ENCODE results near the gene MDP1.

MDP1 gene

DNA sequence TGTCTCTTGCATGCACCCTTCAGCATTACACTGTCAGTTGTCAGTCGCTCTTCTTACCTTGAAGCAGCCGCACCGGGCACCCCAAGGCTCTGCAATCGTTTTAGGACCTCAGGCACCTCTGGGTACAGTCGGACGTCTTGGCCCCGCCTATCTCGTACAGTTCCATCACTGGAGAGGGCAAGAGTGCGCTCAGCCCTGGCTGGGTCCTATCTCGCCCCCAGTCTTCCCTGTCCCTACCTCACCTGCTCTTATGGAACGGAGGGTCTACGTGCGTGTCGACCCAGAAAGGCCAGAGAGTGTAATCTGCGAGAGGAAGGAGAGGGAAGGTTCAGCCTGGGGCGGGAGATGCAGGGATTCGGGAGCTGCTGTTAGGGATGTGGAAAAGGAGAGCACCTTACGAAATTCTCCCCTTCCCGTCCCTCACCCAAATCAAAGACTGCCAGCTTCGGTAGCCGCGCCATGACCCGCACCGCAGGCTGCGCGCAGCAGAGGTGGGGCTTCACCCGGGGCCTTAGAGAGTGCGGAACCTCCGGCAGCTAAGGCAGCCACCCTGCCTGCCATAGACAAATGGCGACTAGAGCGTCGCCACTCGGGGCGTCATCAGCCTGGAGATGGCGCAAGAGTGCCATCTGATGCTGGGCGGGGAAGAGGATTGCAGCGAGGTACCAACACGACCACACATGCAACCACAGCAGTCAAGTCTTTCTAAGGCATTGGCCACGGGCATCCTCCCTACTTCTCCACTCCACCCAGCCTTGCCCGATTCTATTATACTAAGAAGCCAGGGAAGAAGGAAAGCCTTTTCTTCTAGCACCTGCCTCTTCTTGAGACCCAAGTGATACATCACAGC, at the start of gene MDP1:
TSS of gene MDP1 (minus strand) at position 572 of the 850 bp plus-strand sequence. CDS start at position 461, 111 bp downstream.
- peaks cover 4% of the 10 kb centered on the region; the same call in 1 of the 2 replicates for H3K4me1 ChIP-seq (ENCODE audit: insufficient read depth, low read length)
- H3K9me3 ChIP-seq (ENCODE audit: control insufficient read depth, insufficient read depth, low read length), result no peaks in the 10 kb centered on the region
- peak within 1 kb of the TSS; percentile 93 for H3K9ac ChIP-seq (ENCODE audit: low read depth, low read length)
- H3K36me3 ChIP-seq (ENCODE audit: insufficient read depth, low read length), result peaks cover 1% of the 10 kb centered on the region; the same call in 1 of the 2 replicates

DNA sequence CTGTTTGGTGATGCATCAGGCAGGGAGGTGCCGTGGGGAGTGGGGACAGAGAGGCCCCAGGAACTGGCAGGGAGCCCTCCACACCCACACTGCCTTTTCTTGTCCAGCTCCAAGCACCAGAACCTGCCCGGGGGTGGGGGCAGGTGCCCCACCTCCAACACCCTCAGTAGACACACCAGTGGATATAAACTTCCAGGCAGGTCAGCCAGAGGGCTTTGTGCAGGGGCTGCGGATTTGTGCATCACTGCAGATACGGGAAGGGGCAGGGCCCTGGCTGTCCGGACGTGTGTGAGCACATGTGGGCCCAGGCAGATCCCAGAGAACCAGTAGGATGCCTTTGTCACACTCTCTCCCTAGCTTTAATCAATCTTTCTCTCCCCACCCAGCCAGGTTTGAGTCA, 48.4 kb upstream of the MDP1 start:
- H3K36me3 ChIP-seq (ENCODE audit: insufficient read depth, low read length), result no peaks in the 10 kb centered on the region
- no peaks in the 10 kb centered on the region for H3K9me3 ChIP-seq (ENCODE audit: control insufficient read depth, insufficient read depth, low read length)
- H3K4me1 ChIP-seq (ENCODE audit: insufficient read depth, low read length), result 0 out of 2 replicates have a peak, but pooled peaks cover 6% of the 10 kb centered on the region
- H3K9ac ChIP-seq (ENCODE audit: low read depth, low read length), result no peak overlapping the region

DNA sequence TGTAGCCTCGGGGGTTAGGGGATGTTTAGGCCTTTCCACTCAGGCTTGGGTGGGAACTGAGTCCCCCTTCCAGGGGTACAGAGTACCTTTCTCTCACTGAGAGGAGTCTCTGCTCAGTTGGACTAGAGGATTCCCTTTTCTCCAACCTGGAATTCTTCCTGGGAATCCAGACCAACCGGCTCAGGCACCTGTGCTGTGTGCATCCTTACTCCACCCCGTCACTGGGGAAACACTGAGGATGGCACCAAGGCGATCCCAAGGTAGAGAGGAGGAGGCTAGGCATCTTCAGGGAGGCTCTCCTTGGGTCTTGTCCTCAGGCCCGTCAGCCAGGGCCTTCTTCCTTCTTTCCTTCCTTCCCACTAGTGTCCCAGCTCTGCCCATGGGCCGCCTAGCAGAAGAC, 48.0 kb upstream of the MDP1 start:
- Histone ChIP-seq H3K36me3 (ENCODE audit: insufficient read depth, low read length) (no peaks in the 10 kb centered on the region), H3K9ac (ENCODE audit: low read depth, low read length) (no peak overlapping the region), H3K4me1 (ENCODE audit: insufficient read depth, low read length) (0 out of 2 replicates have a peak, but pooled peaks cover 6% of the 10 kb centered on the region), H3K9me3 (ENCODE audit: control insufficient read depth, insufficient read depth, low read length) (no peaks in the 10 kb centered on the region)

DNA sequence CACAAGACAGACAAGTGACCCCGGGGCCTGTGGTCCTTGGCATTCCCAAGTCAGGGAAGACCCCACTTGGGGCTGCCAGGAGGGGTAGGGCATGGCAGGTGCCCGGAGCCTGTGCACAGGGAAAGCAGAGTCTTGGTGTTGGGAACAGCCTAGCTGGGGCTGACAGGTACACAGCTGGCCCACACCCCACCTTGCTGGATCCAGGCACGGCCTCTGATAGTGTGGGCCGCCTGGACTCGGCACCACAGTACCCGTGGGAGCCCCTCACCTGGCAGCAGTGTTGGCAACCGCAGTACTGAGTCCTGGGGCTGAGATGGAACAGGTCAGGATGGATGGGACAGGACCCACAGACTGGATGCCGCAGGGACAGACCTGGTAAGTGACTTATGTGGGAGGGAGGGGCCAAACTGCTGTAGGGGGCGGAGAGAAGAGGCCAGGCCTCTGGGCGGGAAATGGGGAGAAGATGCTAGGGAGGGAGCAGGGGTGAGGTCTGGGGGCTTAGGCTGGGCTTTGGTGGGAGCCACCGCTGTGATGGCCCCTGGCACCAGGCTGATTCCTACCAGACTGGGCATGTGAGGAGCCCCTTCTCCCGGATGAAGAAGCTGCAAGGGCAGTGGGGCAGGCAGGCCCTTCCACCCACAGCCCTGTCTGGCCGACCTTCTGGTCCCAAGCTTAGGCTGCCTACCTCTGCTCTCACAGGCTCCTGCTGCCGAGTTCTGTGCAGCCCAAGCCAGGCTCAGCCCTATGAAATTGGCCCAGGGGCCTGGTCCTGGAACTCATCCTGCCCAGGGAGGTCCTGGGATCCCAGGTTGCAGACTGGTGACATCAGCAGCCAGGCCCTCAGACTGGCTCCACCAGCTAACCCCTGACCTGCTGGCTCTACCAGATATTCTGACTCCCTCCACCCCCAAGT, 47.2 kb upstream of the MDP1 start, which contains the start of gene TGM1:
TSS of gene TGM1 (minus strand) at position 357 of the 913 bp plus-strand sequence. CDS start 825 bp downstream, outside the sequence.
- no peaks in the 10 kb centered on the region for H3K9me3 ChIP-seq (ENCODE audit: control insufficient read depth, insufficient read depth, low read length)
- H3K9ac ChIP-seq (ENCODE audit: low read depth, low read length), result no peak within 1 kb of the TSS
- H3K4me1 ChIP-seq (ENCODE audit: insufficient read depth, low read length), result 0 out of 2 replicates have a peak, but pooled peaks cover 6% of the 10 kb centered on the region
- no peaks in the 10 kb centered on the region for H3K36me3 ChIP-seq (ENCODE audit: insufficient read depth, low read length)

DNA sequence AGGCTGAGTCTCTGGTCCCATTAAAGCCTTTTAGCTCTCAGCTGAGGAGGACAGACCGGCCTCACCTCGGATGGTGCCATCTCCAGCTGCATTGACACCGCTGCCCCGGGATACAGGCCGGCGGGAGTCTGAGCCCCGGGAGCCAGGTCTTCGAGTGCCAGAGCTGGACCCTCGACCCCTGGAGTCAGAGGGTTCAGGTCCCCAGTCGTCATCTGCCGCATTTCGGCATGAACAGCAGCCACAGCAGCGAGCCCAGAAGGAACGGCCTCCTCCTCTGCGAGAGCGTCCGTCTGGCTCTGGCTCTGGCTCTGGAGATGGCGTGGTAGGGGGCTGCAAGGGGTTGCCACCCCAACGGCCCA, 46.1 kb upstream of the MDP1 start:
- H3K9me3 ChIP-seq (ENCODE audit: control insufficient read depth, insufficient read depth, low read length), result no peaks in the 10 kb centered on the region
- 0 out of 2 replicates have a peak, but pooled peaks cover 6% of the 10 kb centered on the region for H3K4me1 ChIP-seq (ENCODE audit: insufficient read depth, low read length)
- no peak overlapping the region for H3K9ac ChIP-seq (ENCODE audit: low read depth, low read length)
- no peaks in the 10 kb centered on the region for H3K36me3 ChIP-seq (ENCODE audit: insufficient read depth, low read length)

DNA sequence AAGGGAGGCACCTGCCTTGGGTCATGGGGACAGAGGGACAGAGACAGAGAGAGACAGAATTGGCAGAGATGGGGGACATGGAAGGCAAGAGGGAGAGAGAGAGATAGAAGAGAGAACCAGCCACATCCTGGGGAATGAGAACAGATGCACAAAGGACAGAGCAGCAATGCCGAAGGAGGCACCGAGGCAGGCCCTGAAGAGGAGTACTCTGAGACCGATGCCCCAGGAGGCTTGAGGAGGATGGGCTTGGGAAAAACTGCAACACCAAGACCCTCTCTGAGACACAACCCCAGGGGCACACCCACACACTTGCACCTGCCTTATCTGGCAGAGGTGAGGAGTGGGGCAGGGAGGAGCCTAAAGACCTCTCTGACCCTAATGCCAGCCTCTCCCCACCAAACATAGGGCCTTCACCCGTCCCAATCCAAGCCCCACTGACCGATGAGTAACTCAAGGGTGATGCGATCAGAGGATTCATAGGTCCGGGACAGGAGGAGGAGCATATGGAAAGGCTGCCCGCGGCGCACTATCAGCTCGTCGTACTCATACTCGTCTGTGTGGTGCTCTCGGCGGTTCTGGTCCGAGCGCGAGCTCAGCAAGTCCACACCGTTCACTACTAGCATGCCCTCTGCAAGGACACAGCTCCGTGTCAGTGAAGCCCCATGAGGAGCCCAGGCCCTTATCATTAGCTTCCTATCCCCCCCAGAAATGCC, 45.5 kb upstream of the MDP1 start:
- no peak overlapping the region for H3K9ac ChIP-seq (ENCODE audit: low read depth, low read length)
- H3K9me3 ChIP-seq (ENCODE audit: control insufficient read depth, insufficient read depth, low read length), result no peaks in the 10 kb centered on the region
- no peaks in the 10 kb centered on the region for H3K36me3 ChIP-seq (ENCODE audit: insufficient read depth, low read length)
- H3K4me1 ChIP-seq (ENCODE audit: insufficient read depth, low read length), result 0 out of 2 replicates have a peak, but pooled peaks cover 6% of the 10 kb centered on the region

DNA sequence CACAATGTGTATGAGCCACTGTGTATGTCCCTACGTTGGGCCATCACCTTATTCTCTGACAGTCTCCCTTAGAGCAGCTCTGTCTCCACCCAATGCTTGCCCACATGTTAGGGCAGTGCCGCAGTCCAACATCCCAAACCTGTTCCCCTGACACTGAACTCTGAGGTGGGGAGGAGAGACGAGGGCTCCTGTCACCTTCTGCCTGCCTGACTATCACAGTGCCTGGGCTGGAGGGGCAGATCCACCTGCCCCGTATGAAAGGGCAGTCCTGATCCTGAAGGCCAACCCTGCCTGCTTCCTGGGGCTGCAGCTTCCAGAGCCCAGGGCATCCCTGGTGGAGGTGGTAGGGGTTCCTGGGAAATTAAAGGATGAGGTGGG, 44.9 kb upstream of the MDP1 start:
- no peaks in the 10 kb centered on the region for H3K9me3 ChIP-seq (ENCODE audit: control insufficient read depth, insufficient read depth, low read length)
- 0 out of 2 replicates have a peak, but pooled peaks cover 6% of the 10 kb centered on the region for H3K4me1 ChIP-seq (ENCODE audit: insufficient read depth, low read length)

DNA sequence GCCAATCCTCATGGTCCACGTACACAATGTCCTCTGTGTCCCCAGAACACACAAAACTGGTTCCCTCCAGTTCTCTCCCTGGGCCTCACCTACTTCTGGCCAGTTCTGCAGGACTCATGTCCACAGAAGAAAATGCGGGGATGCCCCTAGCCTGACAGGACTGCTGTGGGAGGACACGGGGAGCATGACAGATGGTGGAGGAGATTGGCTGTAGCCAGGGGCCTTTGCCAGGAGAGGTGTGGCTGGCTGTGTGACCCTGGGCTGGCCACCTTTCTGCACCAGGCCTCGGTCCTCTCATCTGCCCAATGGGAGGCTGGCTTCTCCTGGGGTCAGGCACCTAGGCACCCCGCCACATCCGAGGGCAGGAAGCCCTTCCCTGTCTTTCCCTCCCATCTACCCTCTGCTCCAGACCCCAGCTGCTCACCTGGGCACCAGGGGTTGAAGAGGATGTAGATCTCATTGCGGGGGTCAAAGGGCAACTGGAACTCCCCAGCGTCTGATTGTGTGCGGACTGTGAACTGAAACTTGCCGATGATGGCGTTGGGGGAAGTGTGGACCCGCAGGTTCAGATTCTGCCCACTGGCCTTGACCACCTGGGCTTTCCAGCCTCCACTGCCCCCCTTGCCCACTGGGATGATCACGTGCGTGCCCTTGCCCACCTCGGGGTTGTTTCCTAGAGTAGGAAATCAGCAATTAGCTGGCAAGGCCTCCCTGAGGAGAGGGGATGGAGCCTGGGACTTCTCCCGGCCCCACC, 44.3 kb upstream of the MDP1 start:
- Histone ChIP-seq H3K9me3 (ENCODE audit: control insufficient read depth, insufficient read depth, low read length) (no peaks in the 10 kb centered on the region), H3K9ac (ENCODE audit: low read depth, low read length) (no peak overlapping the region), H3K36me3 (ENCODE audit: insufficient read depth, low read length) (no peaks in the 10 kb centered on the region), H3K4me1 (ENCODE audit: insufficient read depth, low read length) (0 out of 2 replicates have a peak, but pooled peaks cover 6% of the 10 kb centered on the region)

More for the DNA sequence above, 44.9 kb upstream of the MDP1 start:
- Histone ChIP-seq H3K9ac (ENCODE audit: low read depth, low read length) (no peak overlapping the region), H3K36me3 (ENCODE audit: insufficient read depth, low read length) (no peaks in the 10 kb centered on the region)

DNA sequence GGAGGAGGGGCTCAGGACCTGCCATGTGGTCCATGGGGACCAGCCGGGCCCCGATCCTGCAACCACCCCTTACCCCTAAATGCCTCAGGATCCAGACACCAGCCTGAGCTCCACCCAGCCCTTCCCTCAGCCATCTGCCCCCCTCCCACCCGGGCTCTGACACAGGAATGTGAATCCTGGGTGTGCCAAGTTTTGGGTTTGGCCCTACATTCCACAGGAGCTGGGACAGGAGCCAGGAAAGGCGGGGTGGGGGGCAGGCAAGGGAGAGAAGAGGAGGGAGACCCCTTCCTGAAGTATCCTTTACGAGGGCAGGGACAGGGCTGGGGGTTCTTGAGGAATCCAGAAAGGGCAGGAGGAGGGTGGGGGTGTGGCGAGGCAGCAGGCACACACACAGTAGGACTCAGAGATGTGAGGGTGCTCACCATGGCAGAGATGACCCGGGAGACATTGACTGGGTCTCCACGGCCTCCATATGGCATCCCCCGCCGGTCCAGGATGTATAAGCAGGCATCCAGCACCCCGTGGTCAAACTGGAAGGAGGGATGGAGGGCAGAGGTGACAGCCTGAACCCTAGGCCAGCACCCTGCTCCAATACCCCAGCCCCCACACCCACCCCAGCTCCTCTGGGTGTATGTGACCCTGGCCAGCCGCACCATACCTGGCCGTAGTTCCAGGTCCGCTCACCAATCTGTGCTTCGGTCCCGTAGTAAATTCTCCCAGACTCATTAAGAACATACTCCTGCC, 43.6 kb upstream of the MDP1 start:
- H3K9ac ChIP-seq (ENCODE audit: low read depth, low read length), result no peak overlapping the region
- H3K36me3 ChIP-seq (ENCODE audit: insufficient read depth, low read length), result no peaks in the 10 kb centered on the region
- 0 out of 2 replicates have a peak, but pooled peaks cover 6% of the 10 kb centered on the region for H3K4me1 ChIP-seq (ENCODE audit: insufficient read depth, low read length)
- H3K9me3 ChIP-seq (ENCODE audit: control insufficient read depth, insufficient read depth, low read length), result no peaks in the 10 kb centered on the region

DNA sequence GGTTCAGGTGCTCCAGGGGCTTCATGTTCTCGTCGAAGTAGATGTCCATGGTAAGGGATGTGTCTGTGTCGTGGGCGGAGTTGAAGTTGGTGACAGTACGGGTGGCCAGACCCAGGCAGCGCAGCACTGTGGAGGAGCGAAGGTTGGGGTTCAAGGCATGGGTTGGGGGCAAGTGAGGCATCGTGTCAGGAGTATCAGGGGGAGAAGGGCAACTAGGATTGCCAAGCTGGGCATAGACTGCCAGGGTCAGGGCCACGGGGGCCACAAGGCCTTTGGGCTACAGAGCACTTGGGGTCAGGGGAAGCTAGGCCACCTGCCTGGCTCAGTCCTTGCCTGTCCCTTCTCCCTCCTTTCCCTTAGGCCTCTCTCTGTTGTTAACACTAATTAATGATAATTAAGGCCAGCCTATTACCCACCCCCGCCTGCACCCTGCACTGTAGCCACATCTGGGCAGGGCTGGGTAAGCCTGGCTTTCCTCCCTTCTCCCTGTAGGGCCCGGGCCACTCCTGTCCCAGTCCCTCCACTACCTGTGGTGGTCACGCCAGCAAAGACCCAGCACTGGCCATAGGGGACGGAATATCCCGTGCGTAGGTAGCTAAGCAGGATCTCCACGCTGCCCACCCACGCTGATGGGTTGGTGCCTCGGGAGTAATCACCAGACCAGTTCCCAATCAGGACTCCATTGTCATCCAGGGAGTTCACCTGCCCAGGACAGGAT, 42.8 kb upstream of the MDP1 start:
- H3K9me3 ChIP-seq (ENCODE audit: control insufficient read depth, insufficient read depth, low read length), result no peaks in the 10 kb centered on the region
- H3K36me3 ChIP-seq (ENCODE audit: insufficient read depth, low read length), result no peaks in the 10 kb centered on the region
- H3K4me1 ChIP-seq (ENCODE audit: insufficient read depth, low read length), result 0 out of 2 replicates have a peak, but pooled peaks cover 6% of the 10 kb centered on the region
- H3K9ac ChIP-seq (ENCODE audit: low read depth, low read length), result no peak overlapping the region

DNA sequence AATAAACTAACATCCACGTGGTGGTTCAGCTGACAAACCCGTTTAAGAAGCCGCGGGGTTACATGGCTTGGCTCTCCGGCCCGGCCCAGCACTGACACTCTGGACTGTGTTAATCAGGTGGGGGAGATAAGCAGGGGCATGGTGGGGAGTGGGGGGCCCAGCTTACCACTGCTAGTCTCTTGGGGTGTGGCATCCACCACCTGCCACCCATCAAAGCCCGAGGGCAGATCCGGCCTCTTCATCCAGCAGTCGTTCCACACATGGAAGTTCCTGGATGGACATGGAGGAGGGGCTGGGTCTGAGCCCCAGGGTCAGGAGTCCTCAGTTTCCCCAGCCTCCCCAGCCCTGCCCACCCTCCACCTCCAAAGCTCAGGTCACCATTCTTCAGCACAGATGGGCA, 42.3 kb upstream of the MDP1 start:
- H3K36me3 ChIP-seq (ENCODE audit: insufficient read depth, low read length), result no peaks in the 10 kb centered on the region
- no peak overlapping the region for H3K9ac ChIP-seq (ENCODE audit: low read depth, low read length)
- H3K4me1 ChIP-seq (ENCODE audit: insufficient read depth, low read length), result 0 out of 2 replicates have a peak, but pooled peaks cover under 1% of the 10 kb centered on the region
- no peaks in the 10 kb centered on the region for H3K9me3 ChIP-seq (ENCODE audit: control insufficient read depth, insufficient read depth, low read length)

DNA sequence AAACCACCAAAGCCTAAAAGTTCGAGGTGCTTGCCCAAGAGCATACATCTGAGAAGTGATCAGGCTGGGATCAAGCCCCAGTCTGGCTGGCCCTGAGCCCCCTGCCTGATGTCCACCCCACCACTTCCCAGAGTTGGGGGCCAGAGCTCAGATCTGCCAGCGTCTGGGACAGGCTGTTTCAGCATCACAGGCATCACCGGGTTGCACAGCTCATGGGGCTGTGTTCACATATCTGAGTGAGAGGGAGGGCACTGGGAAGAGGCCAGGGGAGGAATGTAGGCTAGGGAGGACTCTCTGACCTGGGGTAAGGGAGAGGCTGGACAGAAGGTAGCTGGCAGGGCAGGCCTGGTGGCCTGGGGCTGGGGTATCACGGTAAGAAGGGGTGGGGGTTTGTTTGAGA, 41.1 kb upstream of the MDP1 start:
- Histone ChIP-seq H3K36me3 (ENCODE audit: insufficient read depth, low read length) (no peaks in the 10 kb centered on the region), H3K9me3 (ENCODE audit: control insufficient read depth, insufficient read depth, low read length) (no peaks in the 10 kb centered on the region), H3K9ac (ENCODE audit: low read depth, low read length) (no peak overlapping the region), H3K4me1 (ENCODE audit: insufficient read depth, low read length) (no peaks in the 10 kb centered on the region; the same call in 1 of the 2 replicates)
